ENCODE results near the gene BAIAP3.
"Not testable (repeated sequence)": the region's sequence is repeated elsewhere in the genome, so short reads cannot be mapped to it uniquely, and the experiment has no call there.

Gene BAIAP3

GRCh38 chr16:1318268-1318545 is 15.2 kb upstream of the BAIAP3 start:
- no peak for DNase-seq (ENCODE audit: low spot score)

GRCh38 chr16:1319041-1319440 is 14.4 kb upstream of the BAIAP3 start:
- no peak for DNase-seq (ENCODE audit: low spot score)

GRCh38 chr16:1320097-1320496 is 13.3 kb upstream of the BAIAP3 start:
- no peak for DNase-seq (ENCODE audit: low spot score)

- DNase-seq (ENCODE audit: low spot score), result no peak
Observed at GRCh38 chr16:1320658-1321240, 12.7 kb upstream of the BAIAP3 start.

- no peak for DNase-seq (ENCODE audit: low spot score)
Observed at GRCh38 chr16:1322407-1322806, 11.0 kb upstream of the BAIAP3 start.

GRCh38 chr16:1323296-1324239 is 9.9 kb upstream of the BAIAP3 start:
- no peak for DNase-seq (ENCODE audit: low spot score)

GRCh38 chr16:1324286-1324826 is 9.1 kb upstream of the BAIAP3 start:
- DNase-seq (ENCODE audit: low spot score), result no peak

- no peak for DNase-seq (ENCODE audit: low spot score)
Observed at GRCh38 chr16:1325261-1325660, 8.2 kb upstream of the BAIAP3 start.

GRCh38 chr16:1325673-1326371 is 7.6 kb upstream of the BAIAP3 start:
- DNase-seq (ENCODE audit: low spot score), result no peak

GRCh38 chr16:1326391-1326790 is 7.1 kb upstream of the BAIAP3 start:
- no peak for DNase-seq (ENCODE audit: low spot score)

GRCh38 chr16:1326946-1327618 is 6.4 kb upstream of the BAIAP3 start:
- no peak for DNase-seq (ENCODE audit: low spot score)

- DNase-seq (ENCODE audit: low spot score), result no peak
Observed at GRCh38 chr16:1327619-1327947, 5.9 kb upstream of the BAIAP3 start.

GRCh38 chr16:1328136-1328535 is 5.3 kb upstream of the BAIAP3 start:
- not testable (repeated sequence) for DNase-seq (ENCODE audit: low spot score)

- DNase-seq (ENCODE audit: low spot score), result not testable (repeated sequence)
Observed at GRCh38 chr16:1328961-1329360, 4.5 kb upstream of the BAIAP3 start.

- DNase-seq (ENCODE audit: low spot score), result no peak
Observed at GRCh38 chr16:1330260-1330914, 3.1 kb upstream of the BAIAP3 start.

- no peak for DNase-seq (ENCODE audit: low spot score)
Observed at GRCh38 chr16:1330931-1331711, 2.3 kb upstream of the BAIAP3 start.

GRCh38 chr16:1331712-1332617 is 1.5 kb upstream of the BAIAP3 start:
- DNase-seq (ENCODE audit: low spot score), result peak; percentile 77

GRCh38 chr16:1332618-1333148 is 762 bp upstream of the BAIAP3 start:
- no peak for DNase-seq (ENCODE audit: low spot score)

- no peak for DNase-seq (ENCODE audit: low spot score)
Observed at GRCh38 chr16:1333854-1334700, 632 bp downstream of the BAIAP3 start.
